Measurements from ENCODE around the gene S100B. TPM values are rescaled to one million over a fixed set of nuclear protein-coding genes. Genes with fewer than 3 reads are reported as not detected.

S100B gene
- total and polyA plus RNA-seq, 4 donors = 0.79 to 1.4 (median 1.1) TPM

- WGBS = 81% methylated on average over 9 of the region's 9 CpGs
- Histone ChIP-seq H3K27ac (ENCODE audit: low read depth in 1 of 2, low read length in 2 of 2) (no peak overlapping the region), H3K4me3 (ENCODE audit: low read depth in 1 of 3, low read length in 3 of 3) (no peak overlapping the region), H3K27me3 (ENCODE audit: control insufficient read depth in 4 of 4, insufficient read depth in 4 of 4, low read length in 3 of 4) (peaks cover 0 to 3% (median 0%) of the 10 kb centered on the region in 4 donors), H3K9me3 (ENCODE audit: control insufficient read depth in 4 of 4, low read length in 3 of 4) (peaks cover 0 to 4% (median 0%) of the 10 kb centered on the region in 4 donors), H3K36me3 (ENCODE audit: control insufficient read depth in 4 of 4, insufficient read depth in 3 of 4, low read depth in 1 of 4, low read length in 3 of 4) (no peaks in the 10 kb centered on the region), H3K9ac (ENCODE audit: low read depth in 1 of 2, low read length in 2 of 2) (no peak overlapping the region), H3K4me1 (ENCODE audit: control insufficient read depth in 4 of 4, insufficient read depth in 4 of 4, low read length in 3 of 4) (no peaks in the 10 kb centered on the region)
- no peak for DNase-seq (ENCODE audit: low spot score)
- TF ChIP-seq SP1 (IDR thresholded peaks at IDR 0.05) (no peak), FOXA1 (IDR thresholded peaks at IDR 0.05) (no peak), NR2F2 (IDR thresholded peaks at IDR 0.05) (no peak), JUND (IDR thresholded peaks at IDR 0.05) (no peak), HNF4A (conservative IDR thresholded peaks at IDR 0.05) (no peak), MAX (IDR thresholded peaks at IDR 0.05) (no peak), YY1 (IDR thresholded peaks at IDR 0.05) (no peak), FOXA2 (IDR thresholded peaks at IDR 0.05) (no peak), ATF3 (IDR thresholded peaks at IDR 0.05) (no peak), GABPA (IDR thresholded peaks at IDR 0.05 in 1 of 2, conservative IDR thresholded peaks at IDR 0.05 in 1 of 2) (no peak), TAF1 (conservative IDR thresholded peaks at IDR 0.05) (no peak), EGR1 (IDR thresholded peaks at IDR 0.05; ENCODE audit: low read depth in 2 of 2) (no peak)
- TF ChIP-seq, protein P1, sequence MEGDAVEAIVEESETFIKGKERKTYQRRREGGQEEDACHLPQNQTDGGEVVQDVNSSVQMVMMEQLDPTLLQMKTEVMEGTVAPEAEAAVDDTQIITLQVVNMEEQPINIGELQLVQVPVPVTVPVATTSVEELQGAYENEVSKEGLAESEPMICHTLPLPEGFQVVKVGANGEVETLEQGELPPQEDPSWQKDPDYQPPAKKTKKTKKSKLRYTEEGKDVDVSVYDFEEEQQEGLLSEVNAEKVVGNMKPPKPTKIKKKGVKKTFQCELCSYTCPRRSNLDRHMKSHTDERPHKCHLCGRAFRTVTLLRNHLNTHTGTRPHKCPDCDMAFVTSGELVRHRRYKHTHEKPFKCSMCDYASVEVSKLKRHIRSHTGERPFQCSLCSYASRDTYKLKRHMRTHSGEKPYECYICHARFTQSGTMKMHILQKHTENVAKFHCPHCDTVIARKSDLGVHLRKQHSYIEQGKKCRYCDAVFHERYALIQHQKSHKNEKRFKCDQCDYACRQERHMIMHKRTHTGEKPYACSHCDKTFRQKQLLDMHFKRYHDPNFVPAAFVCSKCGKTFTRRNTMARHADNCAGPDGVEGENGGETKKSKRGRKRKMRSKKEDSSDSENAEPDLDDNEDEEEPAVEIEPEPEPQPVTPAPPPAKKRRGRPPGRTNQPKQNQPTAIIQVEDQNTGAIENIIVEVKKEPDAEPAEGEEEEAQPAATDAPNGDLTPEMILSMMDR (IDR thresholded peaks at IDR 0.05; ENCODE audit: low read depth, low read length, missing input control) = no peak
- TF ChIP-seq, protein P2, sequence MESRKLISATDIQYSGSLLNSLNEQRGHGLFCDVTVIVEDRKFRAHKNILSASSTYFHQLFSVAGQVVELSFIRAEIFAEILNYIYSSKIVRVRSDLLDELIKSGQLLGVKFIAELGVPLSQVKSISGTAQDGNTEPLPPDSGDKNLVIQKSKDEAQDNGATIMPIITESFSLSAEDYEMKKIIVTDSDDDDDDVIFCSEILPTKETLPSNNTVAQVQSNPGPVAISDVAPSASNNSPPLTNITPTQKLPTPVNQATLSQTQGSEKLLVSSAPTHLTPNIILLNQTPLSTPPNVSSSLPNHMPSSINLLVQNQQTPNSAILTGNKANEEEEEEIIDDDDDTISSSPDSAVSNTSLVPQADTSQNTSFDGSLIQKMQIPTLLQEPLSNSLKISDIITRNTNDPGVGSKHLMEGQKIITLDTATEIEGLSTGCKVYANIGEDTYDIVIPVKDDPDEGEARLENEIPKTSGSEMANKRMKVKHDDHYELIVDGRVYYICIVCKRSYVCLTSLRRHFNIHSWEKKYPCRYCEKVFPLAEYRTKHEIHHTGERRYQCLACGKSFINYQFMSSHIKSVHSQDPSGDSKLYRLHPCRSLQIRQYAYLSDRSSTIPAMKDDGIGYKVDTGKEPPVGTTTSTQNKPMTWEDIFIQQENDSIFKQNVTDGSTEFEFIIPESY (IDR thresholded peaks at IDR 0.05) = no peak
- TF ChIP-seq, protein P3, sequence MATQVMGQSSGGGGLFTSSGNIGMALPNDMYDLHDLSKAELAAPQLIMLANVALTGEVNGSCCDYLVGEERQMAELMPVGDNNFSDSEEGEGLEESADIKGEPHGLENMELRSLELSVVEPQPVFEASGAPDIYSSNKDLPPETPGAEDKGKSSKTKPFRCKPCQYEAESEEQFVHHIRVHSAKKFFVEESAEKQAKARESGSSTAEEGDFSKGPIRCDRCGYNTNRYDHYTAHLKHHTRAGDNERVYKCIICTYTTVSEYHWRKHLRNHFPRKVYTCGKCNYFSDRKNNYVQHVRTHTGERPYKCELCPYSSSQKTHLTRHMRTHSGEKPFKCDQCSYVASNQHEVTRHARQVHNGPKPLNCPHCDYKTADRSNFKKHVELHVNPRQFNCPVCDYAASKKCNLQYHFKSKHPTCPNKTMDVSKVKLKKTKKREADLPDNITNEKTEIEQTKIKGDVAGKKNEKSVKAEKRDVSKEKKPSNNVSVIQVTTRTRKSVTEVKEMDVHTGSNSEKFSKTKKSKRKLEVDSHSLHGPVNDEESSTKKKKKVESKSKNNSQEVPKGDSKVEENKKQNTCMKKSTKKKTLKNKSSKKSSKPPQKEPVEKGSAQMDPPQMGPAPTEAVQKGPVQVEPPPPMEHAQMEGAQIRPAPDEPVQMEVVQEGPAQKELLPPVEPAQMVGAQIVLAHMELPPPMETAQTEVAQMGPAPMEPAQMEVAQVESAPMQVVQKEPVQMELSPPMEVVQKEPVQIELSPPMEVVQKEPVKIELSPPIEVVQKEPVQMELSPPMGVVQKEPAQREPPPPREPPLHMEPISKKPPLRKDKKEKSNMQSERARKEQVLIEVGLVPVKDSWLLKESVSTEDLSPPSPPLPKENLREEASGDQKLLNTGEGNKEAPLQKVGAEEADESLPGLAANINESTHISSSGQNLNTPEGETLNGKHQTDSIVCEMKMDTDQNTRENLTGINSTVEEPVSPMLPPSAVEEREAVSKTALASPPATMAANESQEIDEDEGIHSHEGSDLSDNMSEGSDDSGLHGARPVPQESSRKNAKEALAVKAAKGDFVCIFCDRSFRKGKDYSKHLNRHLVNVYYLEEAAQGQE (IDR thresholded peaks at IDR 0.05) = no peak
Measured at GRCh38 chr21:46621457-46622182, 16.7 kb upstream of the S100B start.
